D721Med (cell line): ENCODE measurements around the gene PTPN2.
"Not testable (repeated sequence)": the region's sequence is repeated elsewhere in the genome, so short reads cannot be mapped to it uniquely, and the experiment has no call there.

Source experiments
- DNase-seq: peaks from one replicate; pipeline ENCODE4 v3.0.0; 2011; ENCODE audit warnings: low spot score; ENCODE audit not compliant: insufficient read length
- FAIRE-seq: peaks from 2 replicates; lab custom pipeline; 2011; peaks lifted over from hg19 to GRCh38; lab: Jason Lieb, UNC
- CTCF ChIP-seq: IDR thresholded peaks from 2 replicates; pipeline ENCODE4 v1.5.1; 2012; ENCODE audit warnings: mild to moderate bottlenecking, control low read depth; ENCODE audit not compliant: insufficient read depth; ENCODE audit errors: missing control alignments

The PTPN2 gene

GRCh38 chr18:12882453-12883371 is 1.3 kb downstream of the PTPN2 start:
- FAIRE-seq, result no peak
- no peak for TF ChIP-seq CTCF
- no peak for DNase-seq

GRCh38 chr18:12880541-12880910 is 3.5 kb downstream of the PTPN2 start:
- DNase-seq (no peak), FAIRE-seq (no peak)

GRCh38 chr18:12879840-12880540 is 4.0 kb downstream of the PTPN2 start:
- no peak for FAIRE-seq

More at GRCh38 chr18:12880541-12880910, 3.5 kb downstream of the PTPN2 start:
- TF ChIP-seq CTCF, result no peak

GRCh38 chr18:12874992-12875391 is 9.0 kb downstream of the PTPN2 start:
- FAIRE-seq, DNase-seq: not testable (repeated sequence)

More at GRCh38 chr18:12879840-12880540, 4.0 kb downstream of the PTPN2 start:
- no peak for DNase-seq
- no peak for TF ChIP-seq CTCF

GRCh38 chr18:12873961-12874567 is 10.0 kb downstream of the PTPN2 start:
- FAIRE-seq, result not testable (repeated sequence)

GRCh38 chr18:12872408-12872807 is 11.6 kb downstream of the PTPN2 start:
- no peak for FAIRE-seq
- no peak for TF ChIP-seq CTCF
- no peak for DNase-seq

More at GRCh38 chr18:12873961-12874567, 10.0 kb downstream of the PTPN2 start:
- not testable (repeated sequence) for DNase-seq

GRCh38 chr18:12868576-12868975 is 15.5 kb downstream of the PTPN2 start:
- TF ChIP-seq CTCF, result no peak
- FAIRE-seq, result no peak
- DNase-seq, result no peak
